Measurements from ENCODE around the gene RAB9B. TPM values are rescaled to one million over a fixed set of nuclear protein-coding genes. Genes with fewer than 3 reads are reported as not detected.

RAB9B gene
- total RNA-seq, 1 donor from 2014 or later = 0.55 TPM

- no peaks in the 10 kb centered on the region for H3K9me3 ChIP-seq
- H3K4me1 ChIP-seq = no peaks in the 10 kb centered on the region
- ATAC-seq (no peak), DNase-seq (no peak)
- H3K4me3 ChIP-seq = no peak overlapping the region
- TF ChIP-seq CTCF (IDR thresholded peaks at IDR 0.05) = no peak
- H3K36me3 ChIP-seq = no peaks in the 10 kb centered on the region
- H3K27me3 ChIP-seq = no peaks in the 10 kb centered on the region
- intact Hi-C loops (cut with DNase I) = no loop called here
- H3K27ac ChIP-seq = no peak overlapping the region
Observed at GRCh38 chrX:103779141-103779789, 52.8 kb downstream of the RAB9B start.

- Histone ChIP-seq H3K9me3 (no peaks in the 10 kb centered on the region), H3K27me3 (no peaks in the 10 kb centered on the region), H3K36me3 (no peaks in the 10 kb centered on the region), H3K27ac (no peak within 1 kb of the TSS), H3K4me1 (no peaks in the 10 kb centered on the region), H3K4me3 (no peak within 1 kb of the TSS)
- no peak for ATAC-seq
- TF ChIP-seq CTCF (IDR thresholded peaks at IDR 0.05) = no peak
- DNase-seq = no peak
- intact Hi-C loops (cut with DNase I) = no loop called here
Observed at GRCh38 chrX:103776546-103776945, 55.5 kb downstream of the RAB9B start, which contains the start of gene PLP1. TSS of gene PLP1 (plus strand) at chrX:103776840. CDS start at chrX:103776996, 156 bp downstream.

GRCh38 chrX:103774070-103774642 is 57.9 kb downstream of the RAB9B start:
- no peak overlapping the region for H3K27ac ChIP-seq
- no peak overlapping the region for H3K4me3 ChIP-seq
- H3K27me3 ChIP-seq = no peaks in the 10 kb centered on the region
- H3K9me3 ChIP-seq = no peaks in the 10 kb centered on the region
- no peaks in the 10 kb centered on the region for H3K36me3 ChIP-seq
- DNase-seq = no peak
- TF ChIP-seq CTCF (IDR thresholded peaks at IDR 0.05) = peak; percentile 26
- no peaks in the 10 kb centered on the region for H3K4me1 ChIP-seq
- intact Hi-C loops (cut with DNase I) = no loop called here
- no peak for ATAC-seq

GRCh38 chrX:103773445-103773844 is 58.6 kb downstream of the RAB9B start:
- intact Hi-C loops (cut with DNase I) = no loop called here

More at GRCh38 chrX:103773445-103773844, 58.6 kb downstream of the RAB9B start:
- no peaks in the 10 kb centered on the region for H3K36me3 ChIP-seq
- no peaks in the 10 kb centered on the region for H3K9me3 ChIP-seq
- no peak overlapping the region for H3K27ac ChIP-seq
- no peak for TF ChIP-seq CTCF (IDR thresholded peaks at IDR 0.05)
- no peak overlapping the region for H3K4me3 ChIP-seq
- ATAC-seq (no peak), DNase-seq (no peak)
- H3K4me1 ChIP-seq = no peaks in the 10 kb centered on the region
- H3K27me3 ChIP-seq = no peaks in the 10 kb centered on the region

Other genes with a start within 250 kb of the RAB9B start
- gene TCEAL4, start 246.7 kb downstream of the RAB9B start, total RNA-seq = 92.3 TPM
- 20.1 TPM for gene TCEAL3, start 224.3 kb downstream of the RAB9B start, total RNA-seq
- 31.0 TPM for gene TCEAL1, start 203.3 kb downstream of the RAB9B start, total RNA-seq
- 185 TPM for gene MORF4L2, start 145.6 kb downstream of the RAB9B start, total RNA-seq
- not detected for gene TMEM31, start 121.3 kb downstream of the RAB9B start, total RNA-seq
- not detected for gene PLP1, start 55.4 kb downstream of the RAB9B start, total RNA-seq
- 1.6 TPM for gene TMSB15B, start 130.4 kb upstream of the RAB9B start, total RNA-seq
- not detected for gene H2BW1, start 181.5 kb upstream of the RAB9B start, total RNA-seq
- not detected for gene H2BW2, start 207.7 kb upstream of the RAB9B start, total RNA-seq
- 1.0 TPM for gene TMSB15C, start 244.0 kb upstream of the RAB9B start, total RNA-seq